Measurements from ENCODE around the gene IFNLR1.

- TF ChIP-seq CTCF (IDR thresholded peaks at IDR 0.05) = no peak
- no peak for TF ChIP-seq POLR2A (IDR thresholded peaks at IDR 0.05)
These were observed 32.9 kb downstream of the IFNLR1 start for GRCh38 chr1:24154215-24154614.

All from Peyer's patch (tissue), 4 donors.